ENCODE results near the gene TAGAP.
A peak's percentile ranks its signal among the peaks of the same experiment; 100 is the strongest.
"Not testable (repeated sequence)": the region's sequence is repeated elsewhere in the genome, so short reads cannot be mapped to it uniquely, and the experiment has no call there.

TAGAP gene

DNA sequence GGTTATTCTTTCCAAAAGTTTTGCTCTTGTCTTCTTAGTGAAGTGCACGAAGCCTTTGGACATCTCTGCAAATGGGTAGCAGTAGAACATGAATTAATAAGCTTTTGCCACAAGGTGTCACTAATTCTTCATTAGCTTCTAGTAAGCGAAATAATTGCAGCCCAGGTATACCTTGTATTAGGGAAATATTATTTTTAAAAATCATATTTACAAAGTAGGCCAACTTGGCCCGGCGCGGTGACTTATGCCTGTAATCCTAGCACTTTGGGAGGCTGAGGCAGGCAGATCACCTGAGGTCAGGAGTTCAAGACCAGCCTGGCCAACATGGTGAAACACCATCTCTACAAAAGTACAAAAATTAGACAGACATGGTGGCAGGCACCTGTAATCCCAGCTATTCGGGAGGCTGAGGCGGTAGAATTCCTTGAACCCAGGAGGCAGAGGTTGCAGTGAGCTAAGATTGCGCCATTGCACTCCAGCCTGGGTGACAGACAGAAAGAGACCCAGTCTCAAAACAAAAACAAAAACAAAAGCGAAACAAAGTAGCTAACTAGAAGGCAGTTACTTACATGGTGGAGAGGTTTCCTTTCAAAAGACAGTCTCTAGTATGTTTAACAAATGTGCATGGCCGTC lies 36.0 kb downstream of the TAGAP start:
- no peak for DNase-seq

DNA sequence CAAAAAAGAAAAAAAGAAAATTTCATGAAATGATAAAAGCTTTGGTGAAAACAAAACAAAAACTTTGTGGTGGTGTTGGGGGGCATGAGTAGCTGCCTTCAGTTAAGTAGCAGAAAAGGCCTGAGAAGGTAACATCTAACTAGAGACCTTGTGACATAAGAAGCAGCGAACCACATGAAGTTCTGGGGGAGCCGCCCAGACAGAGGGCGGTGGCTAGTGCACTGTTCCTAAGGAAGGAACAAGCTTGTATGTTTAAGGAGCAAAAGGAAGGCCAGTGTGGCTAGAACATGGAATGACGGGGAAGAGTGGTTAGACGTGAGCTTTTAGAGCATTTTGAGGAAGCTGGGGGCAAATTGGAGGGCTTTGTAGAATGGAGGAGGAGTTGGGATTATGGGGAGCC lies 37.3 kb downstream of the TAGAP start:
- no peak for DNase-seq

DNA sequence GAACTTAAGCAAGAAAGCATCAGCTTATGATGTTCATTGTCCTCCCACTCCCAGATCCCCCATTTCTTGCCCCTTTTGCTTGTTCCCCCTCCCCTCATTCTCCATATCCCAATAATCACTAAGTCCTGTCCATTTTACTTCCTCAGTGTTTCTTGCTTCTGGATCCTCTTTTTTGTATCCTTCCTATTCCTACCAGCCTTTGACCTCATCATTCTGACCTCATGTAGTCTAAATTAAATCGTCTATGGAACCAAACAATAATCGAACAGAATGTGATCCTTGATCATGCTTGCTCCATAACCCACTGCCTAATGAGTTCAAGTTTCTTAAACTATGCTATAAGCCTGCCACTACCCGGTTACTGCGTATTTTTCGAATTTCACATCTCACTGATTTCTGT lies 39.4 kb downstream of the TAGAP start:
- DNase-seq, result no peak

DNA sequence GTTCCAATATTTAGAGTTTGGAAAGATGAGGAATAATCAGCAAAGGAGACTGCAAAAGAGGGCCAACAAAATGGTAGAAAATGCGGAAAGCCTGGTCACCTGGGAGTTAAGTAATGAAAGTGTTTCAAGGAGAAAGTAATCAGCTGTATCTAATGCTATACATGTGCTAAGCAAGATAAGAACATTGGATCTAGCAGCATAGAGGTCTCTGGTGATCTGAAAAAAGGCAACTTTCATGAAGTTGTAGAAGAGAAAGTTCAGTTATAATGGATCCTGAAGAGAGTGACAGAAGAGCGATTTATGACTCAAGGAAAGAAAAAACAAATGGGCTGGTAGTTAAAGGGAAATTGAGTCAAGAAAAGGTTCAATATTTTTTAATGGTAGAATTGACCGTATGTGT lies 40.2 kb downstream of the TAGAP start:
- no peak for DNase-seq

DNA sequence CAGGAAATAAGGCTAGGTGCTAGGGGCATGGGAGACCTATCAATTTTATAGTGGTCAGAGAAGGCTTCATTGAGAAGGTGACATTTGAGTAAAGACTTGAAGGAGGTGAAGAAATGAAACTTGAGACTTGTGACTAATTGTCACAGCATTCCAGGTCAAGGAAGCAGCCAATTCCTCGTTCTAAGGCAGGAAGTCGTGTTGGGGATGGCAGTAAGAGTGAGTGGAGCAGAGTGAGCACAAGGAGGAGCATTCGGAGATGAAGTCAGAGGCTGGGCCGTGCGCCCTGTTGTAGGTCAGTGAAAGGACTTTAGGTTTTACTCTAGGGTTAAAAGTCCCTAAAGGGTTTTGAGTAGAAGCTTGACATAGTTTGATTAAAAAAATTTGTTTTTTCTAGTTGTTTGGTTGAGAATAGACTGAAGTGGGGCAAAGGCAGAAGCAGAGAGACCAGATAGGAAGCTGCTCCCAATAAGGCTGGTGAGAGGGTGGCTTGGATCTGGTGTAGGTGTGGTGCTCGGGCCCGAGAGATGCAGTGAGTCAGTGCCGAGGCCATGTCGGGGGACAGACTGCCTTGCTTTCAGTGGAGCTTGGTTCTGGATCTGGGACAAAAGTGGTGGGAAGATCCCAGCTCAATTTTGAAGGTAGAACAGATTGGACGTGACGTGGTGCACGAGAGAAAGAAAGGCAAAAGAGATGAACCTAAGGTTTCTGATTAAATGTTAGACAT lies 42.2 kb downstream of the TAGAP start:
- no peak for DNase-seq

DNA sequence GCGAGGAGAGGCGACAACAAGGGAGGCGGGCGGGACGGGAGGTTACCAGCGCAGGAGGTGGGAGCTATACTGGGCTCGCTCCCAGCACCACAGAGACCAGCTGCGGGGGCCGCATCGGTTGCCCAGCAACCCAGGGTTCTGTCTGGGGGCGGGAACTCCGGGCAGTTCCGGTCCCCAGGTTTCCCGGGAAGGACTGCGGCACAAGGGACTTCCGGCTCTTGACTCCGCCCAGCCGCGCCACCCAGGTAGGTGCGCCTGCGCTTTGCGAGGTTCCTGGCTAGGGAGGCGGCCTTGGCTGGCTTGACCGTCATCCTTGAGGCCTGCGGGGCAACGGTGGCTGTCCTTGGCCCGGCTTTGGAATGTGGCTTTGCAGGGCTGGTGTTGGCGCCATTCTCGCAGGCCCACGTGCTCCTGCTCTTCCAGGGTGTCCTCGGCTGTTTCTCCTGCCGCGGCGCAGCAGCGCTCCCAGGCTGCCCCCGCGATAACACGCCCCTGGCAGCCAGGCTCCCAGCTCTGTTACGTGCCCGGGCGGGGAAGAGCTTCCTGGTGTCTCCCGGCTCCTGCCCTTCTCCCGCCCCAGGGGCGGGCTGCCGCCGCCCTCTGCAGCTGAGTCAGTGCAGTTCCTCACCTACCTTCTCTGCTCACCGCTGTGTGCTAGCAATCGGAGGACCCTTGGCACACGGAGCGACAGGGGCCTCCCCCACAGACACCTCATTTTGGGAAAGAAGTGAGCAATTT lies 45.0 kb downstream of the TAGAP start, which contains the start of gene RSPH3:
RSPH3 (minus strand) TSS at position 537 of the 738 bp plus-strand sequence. CDS start 652 bp downstream, outside the sequence.
- DNase-seq, result peak; percentile 80

DNA sequence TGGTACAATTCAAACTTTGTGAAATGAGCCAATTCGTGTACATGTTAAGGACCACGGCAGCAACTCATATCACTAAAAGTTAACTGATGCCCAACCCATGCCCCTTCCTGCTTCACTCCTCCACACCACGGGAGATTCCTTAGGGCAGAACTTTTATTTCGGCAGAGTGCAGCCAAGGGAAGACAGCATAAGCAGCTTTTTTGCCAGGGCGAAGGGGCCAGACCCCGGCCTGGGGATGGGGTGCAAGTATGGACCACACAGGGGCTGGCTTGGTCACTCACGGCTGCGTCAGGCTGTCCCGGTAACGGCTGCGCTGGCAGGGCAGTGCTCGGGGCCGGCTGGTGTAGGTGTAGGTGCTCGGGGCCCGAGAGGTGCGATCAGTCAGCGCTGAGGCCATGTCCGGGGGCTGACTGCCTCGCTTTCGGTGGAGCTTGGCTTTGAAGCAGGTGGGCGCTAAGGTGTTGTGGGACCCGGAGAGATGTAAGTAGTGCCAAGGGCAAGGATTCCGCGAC lies 45.6 kb downstream of the TAGAP start:
- peak; percentile 11 for DNase-seq

DNA sequence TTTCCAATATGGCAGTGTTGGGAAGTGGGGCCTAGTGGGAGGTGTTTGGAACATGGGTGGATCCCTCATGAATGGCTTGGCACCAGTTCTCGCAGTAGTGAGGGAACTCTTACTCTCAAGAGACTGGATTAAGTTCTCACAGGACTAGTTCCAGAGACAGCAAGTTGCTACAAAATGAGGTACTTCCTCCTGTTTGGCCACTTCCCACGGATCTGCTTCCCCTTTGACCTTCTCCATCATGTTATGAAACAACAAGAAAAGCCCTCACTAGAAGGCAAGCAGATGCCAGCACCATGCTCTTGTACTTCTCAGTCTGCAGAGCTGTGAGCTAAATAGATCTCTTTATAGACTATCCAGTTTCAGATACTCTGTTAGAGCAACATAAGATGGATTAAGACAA lies 47.9 kb downstream of the TAGAP start:
- DNase-seq, result no peak

DNA sequence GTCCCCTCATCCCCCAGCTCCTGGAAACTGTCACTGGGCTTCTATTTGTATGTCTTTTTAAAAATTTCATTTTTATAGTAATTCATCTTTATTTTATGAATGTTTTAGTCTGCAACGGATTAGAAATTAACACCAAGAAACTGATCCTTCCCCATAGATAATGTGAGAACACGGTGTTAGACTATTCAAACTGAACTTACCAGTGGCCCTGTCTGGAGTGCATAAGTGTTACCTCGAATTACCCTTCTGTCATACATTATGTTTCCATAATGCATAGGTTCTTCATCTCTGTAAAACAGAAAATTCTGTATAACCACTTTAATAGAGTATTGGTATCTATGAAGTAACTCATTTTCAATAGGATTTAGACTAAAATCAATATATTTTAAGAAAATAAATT lies 51.2 kb downstream of the TAGAP start:
- no peak for DNase-seq

DNA sequence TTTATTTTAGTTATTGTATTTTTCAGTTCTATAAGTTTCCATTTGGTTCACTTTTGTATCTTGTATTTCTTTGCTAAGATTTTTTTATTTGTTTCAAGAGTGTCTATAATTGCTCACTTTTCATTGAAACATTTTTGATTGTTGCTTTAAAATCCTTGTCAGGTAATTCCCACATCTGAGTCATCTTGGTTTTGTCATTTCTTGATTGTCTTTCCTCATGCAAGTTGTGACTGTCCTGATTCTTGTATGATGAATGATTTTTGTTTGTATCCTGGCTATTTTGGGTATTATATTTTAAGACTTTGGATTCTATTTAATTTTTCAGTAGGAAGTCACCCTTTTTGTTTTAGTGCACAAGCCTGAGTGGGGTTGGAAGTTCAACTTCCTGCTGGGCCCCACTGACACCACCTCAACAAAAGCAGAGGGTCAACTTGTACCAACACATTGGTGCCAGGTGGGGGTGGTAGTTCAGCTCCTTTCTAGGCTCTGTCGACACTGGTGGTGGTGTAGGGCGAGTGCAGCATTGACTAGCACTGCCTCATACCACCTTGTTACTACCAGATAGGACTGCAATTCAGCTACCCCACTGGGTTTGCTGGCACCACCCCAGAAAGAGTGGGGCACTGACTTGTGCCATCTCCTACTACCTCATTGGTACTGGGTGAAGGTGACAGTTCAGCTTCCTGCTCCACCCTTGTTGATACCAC lies 53.6 kb downstream of the TAGAP start:
- DNase-seq, result no peak

DNA sequence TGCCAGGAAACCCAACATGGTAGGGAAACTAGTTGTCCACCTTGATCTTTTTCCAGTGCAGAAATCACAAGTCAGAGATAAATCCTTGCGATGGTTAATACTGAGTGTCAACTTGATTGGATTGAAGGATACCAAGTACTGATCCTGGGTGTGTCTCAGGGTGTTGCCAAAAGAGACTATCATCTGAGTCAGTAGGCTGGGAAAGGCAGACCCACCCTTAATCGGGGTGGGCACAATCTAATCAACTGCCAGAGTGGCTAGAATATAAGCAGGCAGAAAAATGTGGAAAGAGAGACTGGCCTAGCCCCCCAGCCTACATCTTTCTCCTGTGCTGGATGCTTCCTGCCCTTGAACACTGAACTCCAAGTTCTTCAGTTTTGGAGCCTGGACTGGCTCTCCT lies 55.1 kb downstream of the TAGAP start:
- DNase-seq, result not testable (repeated sequence)

DNA sequence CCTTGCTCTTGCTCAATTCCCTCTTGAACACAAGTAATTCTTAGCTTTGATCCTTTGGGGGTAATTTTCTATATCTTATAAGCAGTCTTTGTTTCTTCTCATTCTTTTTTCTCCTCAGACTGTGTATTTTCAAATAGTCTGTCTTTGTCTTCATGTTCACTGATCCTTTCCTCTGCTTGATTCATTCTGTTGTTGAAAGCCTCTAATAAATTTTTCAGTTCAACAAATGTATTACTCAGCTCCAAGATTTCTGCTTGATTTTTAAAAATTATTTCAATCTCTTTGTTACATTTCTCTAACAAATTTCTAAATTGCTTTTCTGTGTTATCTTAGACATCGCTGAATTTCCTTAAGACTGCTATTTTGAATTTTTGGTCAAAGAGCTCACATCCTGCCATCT lies 56.3 kb downstream of the TAGAP start:
- no peak for DNase-seq

DNA sequence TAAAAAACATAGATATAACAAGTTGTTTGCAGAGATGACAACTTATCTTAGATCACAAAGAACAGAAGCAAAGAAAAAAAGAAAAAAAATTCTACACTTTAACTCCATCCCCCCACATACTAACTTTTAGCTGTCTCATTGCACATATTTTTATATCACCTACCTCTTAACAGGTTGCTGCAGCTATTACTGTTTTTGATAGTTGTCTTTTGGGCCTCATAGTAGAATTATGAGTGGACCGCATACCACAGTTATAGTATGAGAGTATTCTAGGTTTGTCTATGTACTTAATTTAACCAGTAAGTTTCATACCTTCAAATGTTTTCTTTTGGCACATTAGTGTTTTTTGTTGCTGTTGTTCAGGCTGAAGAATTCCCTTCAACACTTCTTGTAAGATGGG lies 57.1 kb downstream of the TAGAP start:
- DNase-seq, result no peak
